Caco-2 (cell line): ENCODE measurements around the gene SATB2. TPM values are rescaled to one million over a fixed set of nuclear protein-coding genes. Genes with fewer than 3 reads are reported as not detected.

Experiments used
- BruUV-seq: library from RNA; stranded (reverse); fragments of 400-500 nt; replicated peaks from 2 replicates; lab custom pipeline; 2021; lab: Mats Ljungman, UMichigan
- CTCF ChIA-PET: fragments of 300-600 bp; sonication (Branson Sonifier 250); formaldehyde crosslinking; loops from one replicate; lab custom pipeline; 2022; ENCODE audit warnings: antibody characterized with exemption; lab: Charles Lee
- POLR2A ChIA-PET: fragments of 300-600 bp; sonication (Branson Sonifier 250); formaldehyde crosslinking; loops from one replicate; lab custom pipeline; 2022; ENCODE audit warnings: antibody characterized with exemption; lab: Charles Lee
- DNase-seq, 2 experiments: peaks; one replicate each; pipeline versions ENCODE4 v3.0.0 to v3.0.0-alpha.2; 2020 to 2022
- H3K27me3 ChIP-seq: replicated peaks from 2 replicates; pipeline ENCODE4 v1.6.0; 2011; ENCODE audit warnings: low read length; ENCODE audit not compliant: control insufficient read depth, insufficient read depth
- H3K36me3 ChIP-seq: 2 replicates; pipeline ENCODE4 v1.5.1; 2011; ENCODE audit warnings: low read length; ENCODE audit not compliant: control insufficient read depth, insufficient read depth
- H3K4me1 ChIP-seq: fragments of 250-450 bp; sonication (Bioruptor Pico); 2 replicates; pipeline ENCODE4 v1.5.1; 2020; ENCODE audit warnings: mild to moderate bottlenecking
- H3K4me3 ChIP-seq: 2 replicates; pipeline ENCODE4 v1.5.1; 2011; ENCODE audit warnings: low read depth, mild to moderate bottlenecking, control low read depth, low read length
- H3K9me3 ChIP-seq: fragments of 250-450 bp; sonication (Bioruptor Pico); 2 replicates; pipeline ENCODE4 v1.5.1; 2020; ENCODE audit warnings: mild to moderate bottlenecking, moderate library complexity
- H3K27ac Mint-ChIP-seq: one replicate; pipeline ENCODE4 v1.8.0; 2022; ENCODE audit warnings: mixed read lengths; ENCODE audit not compliant: unreplicated experiment
- H3K27me3 Mint-ChIP-seq: one replicate; pipeline ENCODE4 v1.8.0; 2022; ENCODE audit warnings: mixed read lengths; ENCODE audit not compliant: insufficient read depth, unreplicated experiment
- H3K36me3 Mint-ChIP-seq: one replicate; pipeline ENCODE4 v1.8.0; 2022; ENCODE audit warnings: mild to moderate bottlenecking, mixed read lengths; ENCODE audit not compliant: insufficient read depth, unreplicated experiment
- H3K4me1 Mint-ChIP-seq: one replicate; pipeline ENCODE4 v1.8.0; 2022; ENCODE audit warnings: low read depth, mixed read lengths; ENCODE audit not compliant: unreplicated experiment
- H3K4me3 Mint-ChIP-seq: one replicate; pipeline ENCODE4 v1.8.0; 2022; ENCODE audit warnings: mild to moderate bottlenecking, moderate library complexity, mixed read lengths; ENCODE audit not compliant: unreplicated experiment
- H3K9me3 Mint-ChIP-seq: one replicate; pipeline ENCODE4 v1.8.0; 2022; ENCODE audit warnings: mixed read lengths; ENCODE audit not compliant: unreplicated experiment
- intact Hi-C: fragments of 100-400 bp; cut with micrococcal nuclease; formaldehyde crosslinking; loops from one replicate; pipeline ENCODE4 v1.10.0; 2022; ENCODE audit not compliant: unreplicated experiment
- total RNA-seq: library from RNA; stranded (reverse); gene quantifications from 2 replicates; pipeline ENCODE4 v1.2.3, GENCODE V29; 2022
- TF ChIP-seq, protein P1 (sequence below), 2 experiments: fragments of 200-600 bp in 1 of 2; IDR thresholded peaks; 1 replicate in 1 of 2; 2 replicates in 1 of 2; pipeline versions ENCODE4 v1.5.1 to v1.8.0; 2011 to 2022; ENCODE audit warnings: antibody characterized with exemption in 1 of 2, control low read depth in 1 of 2, inconsistent platforms in 1 of 2, low read depth in 1 of 2, low read length in 1 of 2, mild to moderate bottlenecking in 1 of 2, moderate library complexity in 1 of 2; ENCODE audit not compliant: insufficient read depth in 1 of 2, severe bottlenecking in 1 of 2, unreplicated experiment in 1 of 2

The SATB2 gene
- total RNA-seq, 1 experiment from 2014 or later: 1.1 TPM

DNA sequence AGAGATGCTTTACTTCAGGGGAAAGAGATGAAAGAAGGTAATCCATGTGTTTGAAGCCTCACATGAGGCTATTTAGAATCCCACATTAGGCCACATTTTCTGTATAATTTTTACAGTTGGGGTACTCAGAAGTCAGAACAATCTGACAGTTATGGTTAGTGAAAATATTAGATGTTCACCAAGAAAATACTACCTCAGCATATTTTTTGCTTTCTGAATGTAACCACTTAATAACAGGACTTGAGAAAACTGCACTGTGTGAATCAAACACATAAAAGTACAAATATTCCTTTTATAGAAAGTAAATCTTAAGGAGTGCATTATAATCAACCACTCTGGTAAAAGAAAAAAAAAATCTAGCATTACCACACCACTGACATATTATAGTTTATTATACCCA lies 169.3 kb downstream of the SATB2 start:
- ChIA-PET CTCF (no interaction called here), POLR2A (no interaction called here)
- TF ChIP-seq, protein P1, sequence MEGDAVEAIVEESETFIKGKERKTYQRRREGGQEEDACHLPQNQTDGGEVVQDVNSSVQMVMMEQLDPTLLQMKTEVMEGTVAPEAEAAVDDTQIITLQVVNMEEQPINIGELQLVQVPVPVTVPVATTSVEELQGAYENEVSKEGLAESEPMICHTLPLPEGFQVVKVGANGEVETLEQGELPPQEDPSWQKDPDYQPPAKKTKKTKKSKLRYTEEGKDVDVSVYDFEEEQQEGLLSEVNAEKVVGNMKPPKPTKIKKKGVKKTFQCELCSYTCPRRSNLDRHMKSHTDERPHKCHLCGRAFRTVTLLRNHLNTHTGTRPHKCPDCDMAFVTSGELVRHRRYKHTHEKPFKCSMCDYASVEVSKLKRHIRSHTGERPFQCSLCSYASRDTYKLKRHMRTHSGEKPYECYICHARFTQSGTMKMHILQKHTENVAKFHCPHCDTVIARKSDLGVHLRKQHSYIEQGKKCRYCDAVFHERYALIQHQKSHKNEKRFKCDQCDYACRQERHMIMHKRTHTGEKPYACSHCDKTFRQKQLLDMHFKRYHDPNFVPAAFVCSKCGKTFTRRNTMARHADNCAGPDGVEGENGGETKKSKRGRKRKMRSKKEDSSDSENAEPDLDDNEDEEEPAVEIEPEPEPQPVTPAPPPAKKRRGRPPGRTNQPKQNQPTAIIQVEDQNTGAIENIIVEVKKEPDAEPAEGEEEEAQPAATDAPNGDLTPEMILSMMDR (IDR thresholded peaks at IDR 0.05; ENCODE audit: insufficient read depth in 1 of 2, low read depth in 1 of 2, low read length in 1 of 2, severe bottlenecking in 1 of 2, unreplicated experiment in 1 of 2): no peak
- H3K9me3 Mint-ChIP-seq: no peaks in the 10 kb centered on the region
- no peak overlapping the region for H3K4me3 Mint-ChIP-seq
- no peaks in the 10 kb centered on the region for H3K4me1 ChIP-seq
- no peaks in the 10 kb centered on the region for H3K9me3 ChIP-seq
- H3K4me1 Mint-ChIP-seq: no peaks in the 10 kb centered on the region
- no peaks in the 10 kb centered on the region for H3K36me3 ChIP-seq
- no peak overlapping the region for H3K4me3 ChIP-seq
- DNase-seq: no peak
- intact Hi-C loops: no loop called here
- no TSS peak for BruUV-seq
- H3K27ac Mint-ChIP-seq: no peak overlapping the region
- peaks cover 2% of the 10 kb centered on the region for H3K27me3 Mint-ChIP-seq
- H3K27me3 ChIP-seq: no peaks in the 10 kb centered on the region
- H3K36me3 Mint-ChIP-seq: no peaks in the 10 kb centered on the region

DNA sequence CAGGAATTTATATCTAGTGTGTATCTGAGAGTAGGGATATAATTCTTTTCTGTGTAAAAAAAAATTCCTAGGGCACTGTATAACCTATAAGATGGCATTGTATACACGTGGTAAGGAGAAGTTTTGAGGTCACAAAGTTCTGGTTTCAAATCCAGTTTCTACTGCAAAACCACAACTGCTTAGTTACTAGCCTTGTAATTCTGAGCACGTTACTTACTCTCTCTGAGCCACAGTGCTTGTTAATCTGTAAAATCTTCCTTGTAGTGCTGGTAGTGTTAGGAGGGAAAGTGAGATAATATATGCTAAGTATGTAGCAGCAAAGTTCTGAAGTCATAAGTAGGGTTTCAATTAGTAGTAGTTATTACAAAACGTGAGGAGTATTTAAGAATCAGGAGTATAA lies 175.4 kb downstream of the SATB2 start:
- H3K4me1 Mint-ChIP-seq: no peaks in the 10 kb centered on the region
- no peak overlapping the region for H3K27ac Mint-ChIP-seq
- intact Hi-C loops: no loop called here
- BruUV-seq: no TSS peak
- no peak overlapping the region for H3K4me3 Mint-ChIP-seq
- no peak overlapping the region for H3K4me3 ChIP-seq
- no peaks in the 10 kb centered on the region for H3K27me3 Mint-ChIP-seq
- POLR2A ChIA-PET: no interaction called here
- no peaks in the 10 kb centered on the region for H3K36me3 ChIP-seq
- H3K36me3 Mint-ChIP-seq: no peaks in the 10 kb centered on the region
- CTCF ChIA-PET: no interaction called here
- no peaks in the 10 kb centered on the region for H3K9me3 Mint-ChIP-seq
- no peaks in the 10 kb centered on the region for H3K27me3 ChIP-seq
- TF ChIP-seq, protein P1 (IDR thresholded peaks at IDR 0.05; ENCODE audit: insufficient read depth in 1 of 2, low read depth in 1 of 2, low read length in 1 of 2, severe bottlenecking in 1 of 2, unreplicated experiment in 1 of 2): no peak
- DNase-seq: no peak
- no peaks in the 10 kb centered on the region for H3K4me1 ChIP-seq
- H3K9me3 ChIP-seq: no peaks in the 10 kb centered on the region

DNA sequence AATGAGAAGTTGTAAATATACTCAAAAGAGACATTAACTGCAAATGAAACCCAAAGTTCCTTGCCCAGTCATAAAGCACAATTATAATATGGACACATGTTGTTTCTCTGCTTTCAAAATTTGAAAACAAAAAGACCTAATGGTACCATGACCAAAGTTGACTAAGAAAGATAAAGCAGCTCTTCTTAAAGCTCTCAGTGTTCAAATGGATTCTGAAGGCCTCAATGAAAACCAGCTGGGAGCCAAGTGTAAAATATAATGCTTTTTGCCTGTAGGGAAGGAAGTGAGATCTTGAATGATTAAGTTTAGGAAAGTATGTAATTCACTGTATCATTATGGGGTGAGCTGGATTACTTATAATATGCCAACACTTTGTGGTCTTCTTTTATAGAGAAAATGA lies 178.6 kb downstream of the SATB2 start:
- Histone ChIP-seq H3K27me3 (no peaks in the 10 kb centered on the region), H3K4me3 (no peak overlapping the region), H3K4me1 (no peaks in the 10 kb centered on the region), H3K36me3 (no peaks in the 10 kb centered on the region), H3K9me3 (no peaks in the 10 kb centered on the region)
- Mint-ChIP-seq H3K4me3 (no peak overlapping the region), H3K9me3 (no peaks in the 10 kb centered on the region), H3K27me3 (peaks cover 5% of the 10 kb centered on the region), H3K4me1 (no peaks in the 10 kb centered on the region), H3K27ac (no peak overlapping the region), H3K36me3 (no peaks in the 10 kb centered on the region)
- DNase-seq: no peak
- CTCF ChIA-PET: no interaction called here
- intact Hi-C loops: no loop called here
- POLR2A ChIA-PET: no interaction called here
- TF ChIP-seq, protein P1 (IDR thresholded peaks at IDR 0.05; ENCODE audit: insufficient read depth in 1 of 2, low read depth in 1 of 2, low read length in 1 of 2, severe bottlenecking in 1 of 2, unreplicated experiment in 1 of 2): no peak
- BruUV-seq: no TSS peak
